A549 (cell line): Measurements from ENCODE around the gene MFAP4.

Source experiments
- CHD4 ChIP-seq: fragments of 200-600 bp; sonication (generic); IDR thresholded peaks from 2 replicates; pipeline ENCODE4 v1.6.1; 2016; ENCODE audit warnings: antibody characterized with exemption, mild to moderate bottlenecking, borderline replicate concordance
- CTCF ChIP-seq: fragments of >200 bp; sonication (Bioruptor Twin); formaldehyde crosslinking; IDR thresholded peaks from 3 replicates; pipeline ENCODE4 v1.5.1; 2016
- POLR2A ChIP-seq: IDR thresholded peaks from 2 replicates; pipeline ENCODE4 v1.6.1; 2012; ENCODE audit warnings: mild to moderate bottlenecking, low read length

DNA sequence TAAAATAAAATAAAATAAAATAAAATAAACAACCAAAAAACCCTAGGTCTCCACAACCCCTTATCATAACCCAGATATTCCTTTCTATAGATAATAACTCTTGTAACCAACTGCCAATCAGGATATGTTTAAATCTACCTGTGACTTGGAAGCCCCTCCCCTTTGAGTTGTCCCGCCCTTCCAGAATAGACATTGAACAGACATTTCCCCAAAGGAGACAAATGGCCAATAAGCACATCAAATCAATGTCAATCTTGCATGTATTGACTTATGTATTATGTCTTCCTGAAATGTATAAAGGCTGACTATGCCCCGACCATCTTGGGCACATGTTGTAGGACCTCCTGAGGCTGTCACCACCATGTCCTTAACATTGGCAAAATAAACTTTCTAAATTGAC lies 10.2 kb downstream of the MFAP4 start:
- no peak for TF ChIP-seq CTCF
- no peak for TF ChIP-seq POLR2A
- no peak for TF ChIP-seq CHD4
